HL-60 (cell line): ENCODE results near the gene ITGB1.
A peak's percentile ranks its signal among the peaks of the same experiment; 100 is the strongest.

Experiments used
- DNase-seq, 2 experiments: peaks; one replicate each; pipeline ENCODE4 v3.0.0-alpha.2; 2010 to 2020; ENCODE audit warnings: low read depth in 1 of 2, low spot score in 1 of 2
- H3K27ac ChIP-seq: fragments of 250-450 bp; sonication (Bioruptor Pico); replicated peaks from 2 replicates; pipeline ENCODE4 v1.5.1; 2020; ENCODE audit warnings: mild to moderate bottlenecking, moderate library complexity
- H3K27me3 ChIP-seq: fragments of 250-450 bp; sonication (Bioruptor Pico); 2 replicates; pipeline ENCODE4 v1.5.1; 2021; ENCODE audit warnings: mild to moderate bottlenecking, moderate library complexity; ENCODE audit not compliant: insufficient read depth, poor library complexity, severe bottlenecking
- H3K4me3 ChIP-seq: replicated peaks from 2 replicates; pipeline ENCODE4 v1.5.1; 2011; ENCODE audit warnings: mild to moderate bottlenecking, control low read depth, low read length; ENCODE audit not compliant: insufficient read depth
- GABPA ChIP-seq: IDR thresholded peaks from 2 replicates; pipeline ENCODE4 v1.6.1; 2012; ENCODE audit warnings: low read depth
- POLR2AphosphoS5 ChIP-seq: IDR thresholded peaks from 2 replicates; pipeline ENCODE4 v1.6.1; 2012; ENCODE audit warnings: low read depth
- SPI1 ChIP-seq: IDR thresholded peaks from 2 replicates; pipeline ENCODE4 v1.6.1; 2012; ENCODE audit warnings: low read depth, mild to moderate bottlenecking, borderline replicate concordance
- TF ChIP-seq, protein P1 (sequence below): IDR thresholded peaks from one replicate; pipeline ENCODE4 v1.5.1; 2011; ENCODE audit warnings: low read length, control low read depth, inconsistent platforms; ENCODE audit not compliant: insufficient read depth
- TF ChIP-seq, protein P2 (sequence below): IDR thresholded peaks from 2 replicates; pipeline ENCODE4 v1.6.1; 2012; ENCODE audit warnings: low read depth; ENCODE audit not compliant: insufficient replicate concordance

ITGB1 gene

DNA sequence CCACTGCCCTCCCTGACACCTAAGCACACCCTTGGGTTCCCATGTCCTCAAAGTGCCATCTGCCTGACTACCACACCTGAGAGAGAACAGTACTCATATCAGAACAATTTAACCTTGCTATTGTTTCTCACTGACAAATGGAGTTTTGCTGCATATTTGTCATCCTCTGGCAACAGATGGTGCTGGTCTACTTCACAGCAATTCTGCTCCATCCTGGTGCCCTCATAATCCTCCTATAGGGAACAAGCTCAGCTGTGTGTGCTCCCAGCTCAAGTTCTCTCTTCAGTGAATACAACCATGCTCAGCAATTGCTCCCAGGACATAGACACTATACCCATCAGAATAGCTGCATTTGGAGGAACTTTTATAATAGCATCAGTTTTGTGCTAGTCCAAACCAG lies 32.8 kb upstream of the ITGB1 start:
- H3K27ac ChIP-seq: no peak overlapping the region
- no peaks in the 10 kb centered on the region for H3K27me3 ChIP-seq
- TF ChIP-seq POLR2AphosphoS5 (no peak), SPI1 (no peak), GABPA (no peak)
- TF ChIP-seq, protein P1, sequence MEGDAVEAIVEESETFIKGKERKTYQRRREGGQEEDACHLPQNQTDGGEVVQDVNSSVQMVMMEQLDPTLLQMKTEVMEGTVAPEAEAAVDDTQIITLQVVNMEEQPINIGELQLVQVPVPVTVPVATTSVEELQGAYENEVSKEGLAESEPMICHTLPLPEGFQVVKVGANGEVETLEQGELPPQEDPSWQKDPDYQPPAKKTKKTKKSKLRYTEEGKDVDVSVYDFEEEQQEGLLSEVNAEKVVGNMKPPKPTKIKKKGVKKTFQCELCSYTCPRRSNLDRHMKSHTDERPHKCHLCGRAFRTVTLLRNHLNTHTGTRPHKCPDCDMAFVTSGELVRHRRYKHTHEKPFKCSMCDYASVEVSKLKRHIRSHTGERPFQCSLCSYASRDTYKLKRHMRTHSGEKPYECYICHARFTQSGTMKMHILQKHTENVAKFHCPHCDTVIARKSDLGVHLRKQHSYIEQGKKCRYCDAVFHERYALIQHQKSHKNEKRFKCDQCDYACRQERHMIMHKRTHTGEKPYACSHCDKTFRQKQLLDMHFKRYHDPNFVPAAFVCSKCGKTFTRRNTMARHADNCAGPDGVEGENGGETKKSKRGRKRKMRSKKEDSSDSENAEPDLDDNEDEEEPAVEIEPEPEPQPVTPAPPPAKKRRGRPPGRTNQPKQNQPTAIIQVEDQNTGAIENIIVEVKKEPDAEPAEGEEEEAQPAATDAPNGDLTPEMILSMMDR: no peak
- TF ChIP-seq, protein P2, sequence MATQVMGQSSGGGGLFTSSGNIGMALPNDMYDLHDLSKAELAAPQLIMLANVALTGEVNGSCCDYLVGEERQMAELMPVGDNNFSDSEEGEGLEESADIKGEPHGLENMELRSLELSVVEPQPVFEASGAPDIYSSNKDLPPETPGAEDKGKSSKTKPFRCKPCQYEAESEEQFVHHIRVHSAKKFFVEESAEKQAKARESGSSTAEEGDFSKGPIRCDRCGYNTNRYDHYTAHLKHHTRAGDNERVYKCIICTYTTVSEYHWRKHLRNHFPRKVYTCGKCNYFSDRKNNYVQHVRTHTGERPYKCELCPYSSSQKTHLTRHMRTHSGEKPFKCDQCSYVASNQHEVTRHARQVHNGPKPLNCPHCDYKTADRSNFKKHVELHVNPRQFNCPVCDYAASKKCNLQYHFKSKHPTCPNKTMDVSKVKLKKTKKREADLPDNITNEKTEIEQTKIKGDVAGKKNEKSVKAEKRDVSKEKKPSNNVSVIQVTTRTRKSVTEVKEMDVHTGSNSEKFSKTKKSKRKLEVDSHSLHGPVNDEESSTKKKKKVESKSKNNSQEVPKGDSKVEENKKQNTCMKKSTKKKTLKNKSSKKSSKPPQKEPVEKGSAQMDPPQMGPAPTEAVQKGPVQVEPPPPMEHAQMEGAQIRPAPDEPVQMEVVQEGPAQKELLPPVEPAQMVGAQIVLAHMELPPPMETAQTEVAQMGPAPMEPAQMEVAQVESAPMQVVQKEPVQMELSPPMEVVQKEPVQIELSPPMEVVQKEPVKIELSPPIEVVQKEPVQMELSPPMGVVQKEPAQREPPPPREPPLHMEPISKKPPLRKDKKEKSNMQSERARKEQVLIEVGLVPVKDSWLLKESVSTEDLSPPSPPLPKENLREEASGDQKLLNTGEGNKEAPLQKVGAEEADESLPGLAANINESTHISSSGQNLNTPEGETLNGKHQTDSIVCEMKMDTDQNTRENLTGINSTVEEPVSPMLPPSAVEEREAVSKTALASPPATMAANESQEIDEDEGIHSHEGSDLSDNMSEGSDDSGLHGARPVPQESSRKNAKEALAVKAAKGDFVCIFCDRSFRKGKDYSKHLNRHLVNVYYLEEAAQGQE: no peak
- no peak overlapping the region for H3K4me3 ChIP-seq
- no peak for DNase-seq

DNA sequence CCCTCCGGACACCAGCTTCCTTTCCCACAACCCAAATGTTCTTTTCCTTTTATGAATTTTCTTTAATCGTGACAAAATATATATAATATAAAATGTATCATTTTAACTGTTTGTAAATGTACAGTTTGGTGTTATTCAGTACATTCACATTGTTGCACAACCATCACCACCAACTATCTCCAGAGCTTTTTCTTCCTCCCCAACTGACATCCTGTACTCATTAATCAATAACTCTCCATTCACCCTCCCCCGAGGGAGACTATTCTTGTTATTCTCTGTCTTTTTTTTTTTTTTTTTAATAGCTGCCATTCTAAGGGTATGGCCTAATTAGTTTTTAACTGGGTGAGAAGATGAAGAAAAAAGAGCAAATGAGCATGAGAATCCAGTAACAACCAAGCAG lies 30.6 kb upstream of the ITGB1 start:
- Histone ChIP-seq H3K4me3 (no peak overlapping the region), H3K27ac (no peak overlapping the region), H3K27me3 (no peaks in the 10 kb centered on the region)
- TF ChIP-seq, protein P2: no peak
- TF ChIP-seq SPI1: no peak
- no peak for DNase-seq

DNA sequence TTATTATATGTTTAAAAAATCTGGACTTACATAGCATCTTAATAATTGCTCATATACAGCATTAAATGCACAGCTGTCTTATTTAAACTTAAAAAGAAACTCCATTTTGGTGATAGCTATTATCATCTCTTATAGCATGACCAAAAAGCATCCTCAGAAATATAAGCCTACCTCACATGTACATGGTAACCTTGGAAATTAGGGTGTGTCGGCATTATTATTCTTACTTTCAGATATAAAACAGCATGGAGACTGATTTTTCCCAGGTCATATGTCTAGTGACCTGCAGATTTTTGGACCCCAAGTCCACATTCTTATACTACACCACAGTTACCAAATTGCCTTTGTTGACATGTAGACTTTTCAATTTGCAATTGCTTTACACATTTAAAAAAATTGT lies 29.1 kb upstream of the ITGB1 start:
- no peak overlapping the region for H3K27ac ChIP-seq
- H3K27me3 ChIP-seq: no peaks in the 10 kb centered on the region
- no peak for DNase-seq
- TF ChIP-seq GABPA (no peak), SPI1 (no peak), POLR2AphosphoS5 (no peak)
- TF ChIP-seq, protein P1: no peak
- TF ChIP-seq, protein P2: no peak
- H3K4me3 ChIP-seq: no peak overlapping the region

DNA sequence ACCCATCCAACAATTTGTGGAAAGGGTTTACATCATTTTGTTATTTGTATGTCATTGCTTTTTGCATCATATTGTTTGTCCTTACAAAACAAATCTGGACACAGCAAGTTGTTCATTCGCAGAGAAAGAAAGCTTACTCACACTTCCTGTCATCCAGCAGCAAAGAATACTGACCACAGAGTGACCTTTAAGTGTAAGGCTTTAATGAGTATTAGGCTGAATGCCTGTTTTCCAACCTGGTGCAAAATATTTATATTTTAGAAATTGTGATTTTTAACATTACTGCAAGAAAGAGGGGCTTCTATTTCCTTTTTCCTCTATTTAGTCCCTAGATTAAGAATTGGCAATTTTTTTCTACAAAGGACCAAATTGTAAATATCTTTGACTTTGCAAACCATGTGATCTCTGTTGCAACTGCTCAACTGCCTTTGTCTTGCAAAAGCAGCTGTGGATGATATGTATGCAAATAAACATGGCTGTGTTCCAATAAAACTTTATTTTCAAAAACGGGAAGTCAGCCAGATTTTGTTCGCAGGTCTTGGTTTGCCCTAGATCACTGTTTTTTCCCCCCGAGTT lies 27.8 kb upstream of the ITGB1 start:
- Histone ChIP-seq H3K27me3 (no peaks in the 10 kb centered on the region), H3K27ac (no peak overlapping the region), H3K4me3 (no peak overlapping the region)
- DNase-seq: peak; percentile 24 to 71
- TF ChIP-seq SPI1: peak; percentile 84
- TF ChIP-seq, protein P1: no peak
